ENCODE measurements around the gene MCC.

MCC gene

DNA sequence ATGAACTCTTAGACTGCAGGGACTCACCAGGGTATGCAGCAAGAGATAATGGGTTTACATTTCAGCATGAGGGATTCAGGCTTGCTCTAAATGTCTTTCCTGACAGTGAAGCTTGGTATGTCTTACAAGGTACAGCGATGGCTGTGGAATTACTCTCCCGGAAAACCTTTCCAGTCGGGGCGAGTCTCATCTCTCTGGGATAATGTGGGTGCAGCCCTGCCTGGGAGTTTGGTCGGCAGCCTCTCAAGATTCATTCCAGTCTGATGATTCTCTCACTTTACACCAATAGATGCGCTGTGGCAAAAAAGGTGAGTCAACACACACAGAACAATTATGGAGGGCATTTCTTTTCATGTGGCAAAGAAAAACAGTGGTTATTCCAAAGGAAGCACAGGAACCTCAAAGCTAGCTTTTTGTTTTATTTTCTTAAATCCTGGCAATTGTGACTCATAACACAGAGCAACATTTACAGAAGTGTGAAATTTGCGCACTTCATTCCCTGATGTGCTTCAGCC, 321.3 kb downstream of the MCC start:
- Histone ChIP-seq H3K27me3 (ENCODE audit: control insufficient read depth in 1 of 2, insufficient read depth in 1 of 2, low read length in 2 of 2) (no peaks in the 10 kb centered on the region), H3K23ac (ENCODE audit: low read length in 2 of 2) (no peak overlapping the region), H3K18ac (ENCODE audit: low read depth in 1 of 2, low read length in 2 of 2) (peak overlapping the region; percentile 45 to 75), H3K36me3 (ENCODE audit: control insufficient read depth in 1 of 2, insufficient read depth in 2 of 2, low read depth in 1 of 2, low read length in 2 of 2) (no peaks in the 10 kb centered on the region), H3K14ac (ENCODE audit: low read length in 2 of 2) (no peak overlapping the region), H3K9ac (ENCODE audit: low read length) (peak overlapping the region; percentile 67), H3K9me3 (ENCODE audit: control insufficient read depth, low read length) (no peaks in the 10 kb centered on the region), H3K4ac (ENCODE audit: low read depth in 1 of 2, low read length in 2 of 2) (peak overlapping the region in 1 of 2 experiments; percentile 15), H2BK15ac (ENCODE audit: low read depth, poor library complexity, severe bottlenecking) (no peak overlapping the region), H3K4me3 (ENCODE audit: insufficient read depth in 1 of 2, low read depth in 1 of 2, low read length in 2 of 2) (peak overlapping the region in 1 of 2 experiments; percentile 44), H2AK5ac (ENCODE audit: low read length, severe bottlenecking) (no peak overlapping the region), H4K8ac (ENCODE audit: low read length) (no peak overlapping the region), H3K4me2 (ENCODE audit: low read length, poor library complexity, severe bottlenecking) (peak overlapping the region; percentile 52), H2AFZ (ENCODE audit: low read depth, low read length) (no peak overlapping the region), H3K27ac (ENCODE audit: low read length, poor library complexity, severe bottlenecking) (peak overlapping the region; percentile 88), H2BK5ac (ENCODE audit: low read depth, low read length, poor library complexity, severe bottlenecking) (no peak overlapping the region), H2BK120ac (ENCODE audit: low read depth, low read length) (no peak overlapping the region), H3K4me1 (ENCODE audit: control insufficient read depth, insufficient read depth, low read depth, low read length) (peaks cover 11% of the 10 kb centered on the region), H2BK12ac (ENCODE audit: low read length in 2 of 2) (peak overlapping the region in 1 of 2 experiments; percentile 68), H4K91ac (ENCODE audit: low read length) (no peak overlapping the region), H3K79me1 (replicated peaks; ENCODE audit: low read length, poor library complexity, severe bottlenecking) (peaks cover 15% of the 10 kb centered on the region)
- peak; percentile 90 for DNase-seq
- WGBS = 2% methylated on average over 7 of the region's 7 CpGs

DNA sequence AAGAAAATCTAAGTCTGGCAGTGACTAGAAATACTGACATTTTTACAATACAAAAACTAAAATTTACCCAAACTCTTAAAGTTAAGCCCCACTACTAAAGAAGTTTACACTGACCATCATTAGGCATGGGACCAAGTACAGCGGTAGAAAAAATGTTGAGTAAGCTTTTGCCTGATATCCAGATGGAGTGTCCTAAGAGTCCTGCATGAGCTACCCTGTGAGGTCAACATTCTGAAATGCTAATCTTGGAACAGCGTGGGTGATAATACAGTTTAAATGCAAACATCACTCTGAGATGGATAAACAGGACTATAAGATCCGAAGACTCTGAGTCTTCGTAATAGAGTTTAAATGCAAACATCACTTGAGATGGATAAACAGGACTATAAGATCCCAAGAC, 322.0 kb downstream of the MCC start:
- no peak overlapping the region for H2BK15ac ChIP-seq (ENCODE audit: low read depth, poor library complexity, severe bottlenecking)
- no peak overlapping the region for H3K27ac ChIP-seq (ENCODE audit: low read length, poor library complexity, severe bottlenecking)
- H3K9me3 ChIP-seq (ENCODE audit: control insufficient read depth, low read length) = no peaks in the 10 kb centered on the region
- H3K14ac ChIP-seq (ENCODE audit: low read length in 2 of 2) = no peak overlapping the region
- no peak overlapping the region for H2AFZ ChIP-seq (ENCODE audit: low read depth, low read length)
- 3% methylated on average over 3 of the region's 4 CpGs for WGBS
- no peak overlapping the region for H4K91ac ChIP-seq (ENCODE audit: low read length)
- peak overlapping the region; percentile 67 for H3K9ac ChIP-seq (ENCODE audit: low read length)
- no peak overlapping the region for H3K23ac ChIP-seq (ENCODE audit: low read length in 2 of 2)
- peaks cover 12% of the 10 kb centered on the region for H3K4me1 ChIP-seq (ENCODE audit: control insufficient read depth, insufficient read depth, low read depth, low read length)
- no peak overlapping the region for H2BK12ac ChIP-seq (ENCODE audit: low read length in 2 of 2)
- H3K4me3 ChIP-seq (ENCODE audit: insufficient read depth in 1 of 2, low read depth in 1 of 2, low read length in 2 of 2) = peak overlapping the region in 1 of 2 experiments; percentile 44
- H2AK5ac ChIP-seq (ENCODE audit: low read length, severe bottlenecking) = no peak overlapping the region
- no peaks in the 10 kb centered on the region for H3K27me3 ChIP-seq (ENCODE audit: control insufficient read depth in 1 of 2, insufficient read depth in 1 of 2, low read length in 2 of 2)
- no peak overlapping the region for H3K18ac ChIP-seq (ENCODE audit: low read depth in 1 of 2, low read length in 2 of 2)
- no peak overlapping the region for H2BK5ac ChIP-seq (ENCODE audit: low read depth, low read length, poor library complexity, severe bottlenecking)
- H2BK120ac ChIP-seq (ENCODE audit: low read depth, low read length) = no peak overlapping the region
- no peak overlapping the region for H3K4me2 ChIP-seq (ENCODE audit: low read length, poor library complexity, severe bottlenecking)
- H3K4ac ChIP-seq (ENCODE audit: low read depth in 1 of 2, low read length in 2 of 2) = no peak overlapping the region
- peaks cover 15% of the 10 kb centered on the region for H3K79me1 ChIP-seq (replicated peaks; ENCODE audit: low read length, poor library complexity, severe bottlenecking)
- H4K8ac ChIP-seq (ENCODE audit: low read length) = no peak overlapping the region
- peak; percentile 89 for DNase-seq
- no peaks in the 10 kb centered on the region for H3K36me3 ChIP-seq (ENCODE audit: control insufficient read depth in 1 of 2, insufficient read depth in 2 of 2, low read depth in 1 of 2, low read length in 2 of 2)

DNA sequence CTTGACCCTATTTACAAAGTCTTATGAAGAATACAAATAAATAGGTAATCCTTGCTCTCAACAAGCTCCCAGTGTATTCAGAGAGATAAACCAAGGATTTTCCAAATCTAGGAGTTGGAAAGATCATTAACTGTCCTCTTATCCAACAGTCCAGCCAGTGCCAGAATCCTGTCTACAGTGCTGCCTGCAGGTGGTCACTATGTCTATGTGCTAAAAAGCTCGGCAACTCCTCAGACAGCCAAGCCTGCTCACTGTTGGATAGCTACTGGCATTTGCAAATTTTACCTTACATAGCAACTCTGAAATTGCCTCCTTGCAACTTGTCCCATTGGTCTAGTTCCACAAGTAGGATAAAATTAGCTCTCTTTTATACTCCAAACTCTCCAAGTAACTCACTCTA, 324.2 kb downstream of the MCC start:
- no peak for DNase-seq
- no peaks in the 10 kb centered on the region for H3K27me3 ChIP-seq (ENCODE audit: control insufficient read depth in 1 of 2, insufficient read depth in 1 of 2, low read length in 2 of 2)
- H3K18ac ChIP-seq (ENCODE audit: low read depth in 1 of 2, low read length in 2 of 2) = no peak overlapping the region
- H2AK5ac ChIP-seq (ENCODE audit: low read length, severe bottlenecking) = no peak overlapping the region
- no peak overlapping the region for H2BK5ac ChIP-seq (ENCODE audit: low read depth, low read length, poor library complexity, severe bottlenecking)
- no peak overlapping the region for H3K27ac ChIP-seq (ENCODE audit: low read length, poor library complexity, severe bottlenecking)
- H3K36me3 ChIP-seq (ENCODE audit: control insufficient read depth in 1 of 2, insufficient read depth in 2 of 2, low read depth in 1 of 2, low read length in 2 of 2) = no peaks in the 10 kb centered on the region
- peaks cover 19% of the 10 kb centered on the region for H3K79me1 ChIP-seq (replicated peaks; ENCODE audit: low read length, poor library complexity, severe bottlenecking)
- H3K9ac ChIP-seq (ENCODE audit: low read length) = no peak overlapping the region
- no peaks in the 10 kb centered on the region for H3K9me3 ChIP-seq (ENCODE audit: control insufficient read depth, low read length)
- H3K4me2 ChIP-seq (ENCODE audit: low read length, poor library complexity, severe bottlenecking) = no peak overlapping the region
- 100% methylated on average over 1 of the region's 1 CpG for WGBS
- H2AFZ ChIP-seq (ENCODE audit: low read depth, low read length) = no peak overlapping the region
- no peak overlapping the region for H2BK15ac ChIP-seq (ENCODE audit: low read depth, poor library complexity, severe bottlenecking)
- no peak overlapping the region for H2BK12ac ChIP-seq (ENCODE audit: low read length in 2 of 2)
- H3K4me1 ChIP-seq (ENCODE audit: control insufficient read depth, insufficient read depth, low read depth, low read length) = peaks cover 12% of the 10 kb centered on the region
- H4K91ac ChIP-seq (ENCODE audit: low read length) = no peak overlapping the region
- no peak overlapping the region for H3K4me3 ChIP-seq (ENCODE audit: insufficient read depth in 1 of 2, low read depth in 1 of 2, low read length in 2 of 2)
- H2BK120ac ChIP-seq (ENCODE audit: low read depth, low read length) = no peak overlapping the region
- no peak overlapping the region for H3K4ac ChIP-seq (ENCODE audit: low read depth in 1 of 2, low read length in 2 of 2)
- no peak overlapping the region for H4K8ac ChIP-seq (ENCODE audit: low read length)
- no peak overlapping the region for H3K14ac ChIP-seq (ENCODE audit: low read length in 2 of 2)
- no peak overlapping the region for H3K23ac ChIP-seq (ENCODE audit: low read length in 2 of 2)

DNA sequence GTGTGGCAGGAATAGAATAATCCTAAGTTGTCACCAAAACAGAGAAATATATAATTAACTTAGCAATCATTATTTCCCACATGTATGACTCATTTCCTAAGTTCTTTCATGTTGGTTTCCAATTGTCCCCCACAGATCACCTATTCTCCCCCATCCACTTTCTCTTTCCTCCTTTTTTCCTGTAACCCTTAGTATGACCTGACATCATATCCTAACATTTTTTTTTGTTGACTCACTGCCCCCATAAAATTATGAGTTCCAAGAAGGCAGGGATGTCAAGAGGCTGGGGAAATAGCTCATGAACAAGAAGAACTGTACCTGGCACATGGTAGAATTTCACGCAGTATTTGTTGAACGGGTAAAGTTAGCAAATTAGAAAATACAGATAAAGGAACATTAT, 324.9 kb downstream of the MCC start:
- H3K9me3 ChIP-seq (ENCODE audit: control insufficient read depth, low read length) = no peaks in the 10 kb centered on the region
- H3K4me2 ChIP-seq (ENCODE audit: low read length, poor library complexity, severe bottlenecking) = no peak overlapping the region
- no peak overlapping the region for H4K91ac ChIP-seq (ENCODE audit: low read length)
- no peak overlapping the region for H2BK12ac ChIP-seq (ENCODE audit: low read length in 2 of 2)
- no peak overlapping the region for H3K4me3 ChIP-seq (ENCODE audit: insufficient read depth in 1 of 2, low read depth in 1 of 2, low read length in 2 of 2)
- H3K14ac ChIP-seq (ENCODE audit: low read length in 2 of 2) = no peak overlapping the region
- H3K79me1 ChIP-seq (replicated peaks; ENCODE audit: low read length, poor library complexity, severe bottlenecking) = peaks cover 22% of the 10 kb centered on the region
- H3K4ac ChIP-seq (ENCODE audit: low read depth in 1 of 2, low read length in 2 of 2) = no peak overlapping the region
- H2BK5ac ChIP-seq (ENCODE audit: low read depth, low read length, poor library complexity, severe bottlenecking) = no peak overlapping the region
- no peaks in the 10 kb centered on the region for H3K27me3 ChIP-seq (ENCODE audit: control insufficient read depth in 1 of 2, insufficient read depth in 1 of 2, low read length in 2 of 2)
- no peak overlapping the region for H3K27ac ChIP-seq (ENCODE audit: low read length, poor library complexity, severe bottlenecking)
- no CpG with 5 or more reads among the region's 2 CpGs for WGBS
- H2BK120ac ChIP-seq (ENCODE audit: low read depth, low read length) = no peak overlapping the region
- H3K4me1 ChIP-seq (ENCODE audit: control insufficient read depth, insufficient read depth, low read depth, low read length) = peaks cover 12% of the 10 kb centered on the region
- no peak overlapping the region for H3K23ac ChIP-seq (ENCODE audit: low read length in 2 of 2)
- H3K9ac ChIP-seq (ENCODE audit: low read length) = no peak overlapping the region
- no peak overlapping the region for H2AK5ac ChIP-seq (ENCODE audit: low read length, severe bottlenecking)
- no peak overlapping the region for H3K18ac ChIP-seq (ENCODE audit: low read depth in 1 of 2, low read length in 2 of 2)
- no peaks in the 10 kb centered on the region for H3K36me3 ChIP-seq (ENCODE audit: control insufficient read depth in 1 of 2, insufficient read depth in 2 of 2, low read depth in 1 of 2, low read length in 2 of 2)
- peak; percentile 52 for DNase-seq
- H4K8ac ChIP-seq (ENCODE audit: low read length) = no peak overlapping the region
- H2AFZ ChIP-seq (ENCODE audit: low read depth, low read length) = no peak overlapping the region
- no peak overlapping the region for H2BK15ac ChIP-seq (ENCODE audit: low read depth, poor library complexity, severe bottlenecking)
